ENCODE data around the gene SHE.

DNA sequence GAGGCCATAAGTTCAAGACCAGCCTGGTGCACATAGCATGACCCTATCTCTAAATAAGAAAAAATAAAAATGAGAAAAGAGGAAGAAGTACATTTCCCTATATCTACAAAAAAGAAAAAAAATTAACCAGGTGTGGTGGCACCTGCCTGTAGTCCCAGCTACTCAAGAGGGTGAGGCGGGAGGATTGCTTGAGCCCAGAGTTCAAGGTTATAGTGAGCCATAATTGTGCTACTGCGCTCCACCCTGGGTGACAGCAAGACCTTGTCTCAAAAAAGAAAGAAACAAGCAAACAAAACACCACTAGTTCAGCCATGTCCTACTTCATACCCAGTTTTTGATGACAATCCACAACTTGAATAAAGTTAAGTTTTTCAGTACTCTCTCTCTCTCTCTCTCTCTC lies 30.9 kb downstream of the SHE start:
- TF ChIP-seq, protein P1, sequence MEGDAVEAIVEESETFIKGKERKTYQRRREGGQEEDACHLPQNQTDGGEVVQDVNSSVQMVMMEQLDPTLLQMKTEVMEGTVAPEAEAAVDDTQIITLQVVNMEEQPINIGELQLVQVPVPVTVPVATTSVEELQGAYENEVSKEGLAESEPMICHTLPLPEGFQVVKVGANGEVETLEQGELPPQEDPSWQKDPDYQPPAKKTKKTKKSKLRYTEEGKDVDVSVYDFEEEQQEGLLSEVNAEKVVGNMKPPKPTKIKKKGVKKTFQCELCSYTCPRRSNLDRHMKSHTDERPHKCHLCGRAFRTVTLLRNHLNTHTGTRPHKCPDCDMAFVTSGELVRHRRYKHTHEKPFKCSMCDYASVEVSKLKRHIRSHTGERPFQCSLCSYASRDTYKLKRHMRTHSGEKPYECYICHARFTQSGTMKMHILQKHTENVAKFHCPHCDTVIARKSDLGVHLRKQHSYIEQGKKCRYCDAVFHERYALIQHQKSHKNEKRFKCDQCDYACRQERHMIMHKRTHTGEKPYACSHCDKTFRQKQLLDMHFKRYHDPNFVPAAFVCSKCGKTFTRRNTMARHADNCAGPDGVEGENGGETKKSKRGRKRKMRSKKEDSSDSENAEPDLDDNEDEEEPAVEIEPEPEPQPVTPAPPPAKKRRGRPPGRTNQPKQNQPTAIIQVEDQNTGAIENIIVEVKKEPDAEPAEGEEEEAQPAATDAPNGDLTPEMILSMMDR (conservative IDR thresholded peaks at IDR 0.05; ENCODE audit: low read depth in 2 of 2) = no peak
- TF ChIP-seq EZH2 (IDR thresholded peaks at IDR 0.05; ENCODE audit: low read depth, unreplicated experiment) (no peak), JUNB (IDR thresholded peaks at IDR 0.05; ENCODE audit: unreplicated experiment) (no peak)
- TF ChIP-seq, protein P2, sequence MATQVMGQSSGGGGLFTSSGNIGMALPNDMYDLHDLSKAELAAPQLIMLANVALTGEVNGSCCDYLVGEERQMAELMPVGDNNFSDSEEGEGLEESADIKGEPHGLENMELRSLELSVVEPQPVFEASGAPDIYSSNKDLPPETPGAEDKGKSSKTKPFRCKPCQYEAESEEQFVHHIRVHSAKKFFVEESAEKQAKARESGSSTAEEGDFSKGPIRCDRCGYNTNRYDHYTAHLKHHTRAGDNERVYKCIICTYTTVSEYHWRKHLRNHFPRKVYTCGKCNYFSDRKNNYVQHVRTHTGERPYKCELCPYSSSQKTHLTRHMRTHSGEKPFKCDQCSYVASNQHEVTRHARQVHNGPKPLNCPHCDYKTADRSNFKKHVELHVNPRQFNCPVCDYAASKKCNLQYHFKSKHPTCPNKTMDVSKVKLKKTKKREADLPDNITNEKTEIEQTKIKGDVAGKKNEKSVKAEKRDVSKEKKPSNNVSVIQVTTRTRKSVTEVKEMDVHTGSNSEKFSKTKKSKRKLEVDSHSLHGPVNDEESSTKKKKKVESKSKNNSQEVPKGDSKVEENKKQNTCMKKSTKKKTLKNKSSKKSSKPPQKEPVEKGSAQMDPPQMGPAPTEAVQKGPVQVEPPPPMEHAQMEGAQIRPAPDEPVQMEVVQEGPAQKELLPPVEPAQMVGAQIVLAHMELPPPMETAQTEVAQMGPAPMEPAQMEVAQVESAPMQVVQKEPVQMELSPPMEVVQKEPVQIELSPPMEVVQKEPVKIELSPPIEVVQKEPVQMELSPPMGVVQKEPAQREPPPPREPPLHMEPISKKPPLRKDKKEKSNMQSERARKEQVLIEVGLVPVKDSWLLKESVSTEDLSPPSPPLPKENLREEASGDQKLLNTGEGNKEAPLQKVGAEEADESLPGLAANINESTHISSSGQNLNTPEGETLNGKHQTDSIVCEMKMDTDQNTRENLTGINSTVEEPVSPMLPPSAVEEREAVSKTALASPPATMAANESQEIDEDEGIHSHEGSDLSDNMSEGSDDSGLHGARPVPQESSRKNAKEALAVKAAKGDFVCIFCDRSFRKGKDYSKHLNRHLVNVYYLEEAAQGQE (IDR thresholded peaks at IDR 0.05; ENCODE audit: unreplicated experiment) = no peak
